ENCODE measurements around the gene ANKH. TPM values are rescaled to one million over a fixed set of nuclear protein-coding genes. Genes with fewer than 3 reads are reported as not detected.

ANKH gene
- total RNA-seq, 1 experiment from 2014 or later: 13.9 TPM

DNA sequence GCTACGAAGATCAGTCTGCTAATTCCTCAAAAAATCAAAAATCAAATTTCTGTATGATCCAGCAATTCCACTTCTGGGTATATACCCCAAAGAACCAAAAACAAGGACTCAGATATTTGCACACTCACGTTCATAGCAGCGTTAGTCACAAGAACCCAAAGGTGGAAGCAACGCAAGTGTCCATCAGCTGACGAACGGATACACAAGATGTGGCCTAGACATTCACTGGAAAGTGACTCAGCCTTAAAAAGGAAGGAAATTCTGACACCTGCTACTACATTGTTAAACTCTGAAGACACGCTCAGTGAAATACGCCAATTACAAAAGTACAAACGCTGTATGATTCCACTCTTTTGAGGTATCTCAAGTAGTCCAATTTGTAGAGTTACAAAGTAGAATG lies 113.7 kb downstream of the ANKH start:
- POLR2A ChIA-PET (ENCODE audit: low non-redundant PET): interaction anchor here (0.6 kb wide), 1 partner anchor 38 kb away, joined by 6 read pairs; no protein-coding TSS in a partner anchor
- intact Hi-C loops (cut with micrococcal nuclease; ENCODE audit: unreplicated experiment): no loop called here
- CTCF ChIA-PET: no interaction called here

DNA sequence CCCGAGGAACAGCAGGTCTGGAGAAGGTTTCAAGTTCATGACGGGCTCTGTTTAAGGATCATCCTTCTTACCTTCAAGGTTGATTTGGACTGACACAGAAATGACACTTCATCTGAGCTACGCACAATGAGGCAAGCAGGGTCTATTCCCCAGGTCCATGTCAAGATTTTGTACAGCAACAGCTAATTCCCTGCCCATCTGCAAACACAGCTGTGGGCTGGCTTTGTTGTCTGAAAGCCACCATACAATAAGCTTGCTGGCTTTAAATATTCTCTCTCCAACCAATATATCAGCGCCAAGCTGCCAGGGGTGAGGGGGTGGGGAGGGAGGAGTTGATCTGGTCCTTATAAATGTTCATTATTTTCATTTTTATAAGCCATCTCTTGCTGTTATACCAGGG lies 115.1 kb downstream of the ANKH start:
- BruUV-seq (replicated peaks): no TSS peak
- TF ChIP-seq, protein P1, sequence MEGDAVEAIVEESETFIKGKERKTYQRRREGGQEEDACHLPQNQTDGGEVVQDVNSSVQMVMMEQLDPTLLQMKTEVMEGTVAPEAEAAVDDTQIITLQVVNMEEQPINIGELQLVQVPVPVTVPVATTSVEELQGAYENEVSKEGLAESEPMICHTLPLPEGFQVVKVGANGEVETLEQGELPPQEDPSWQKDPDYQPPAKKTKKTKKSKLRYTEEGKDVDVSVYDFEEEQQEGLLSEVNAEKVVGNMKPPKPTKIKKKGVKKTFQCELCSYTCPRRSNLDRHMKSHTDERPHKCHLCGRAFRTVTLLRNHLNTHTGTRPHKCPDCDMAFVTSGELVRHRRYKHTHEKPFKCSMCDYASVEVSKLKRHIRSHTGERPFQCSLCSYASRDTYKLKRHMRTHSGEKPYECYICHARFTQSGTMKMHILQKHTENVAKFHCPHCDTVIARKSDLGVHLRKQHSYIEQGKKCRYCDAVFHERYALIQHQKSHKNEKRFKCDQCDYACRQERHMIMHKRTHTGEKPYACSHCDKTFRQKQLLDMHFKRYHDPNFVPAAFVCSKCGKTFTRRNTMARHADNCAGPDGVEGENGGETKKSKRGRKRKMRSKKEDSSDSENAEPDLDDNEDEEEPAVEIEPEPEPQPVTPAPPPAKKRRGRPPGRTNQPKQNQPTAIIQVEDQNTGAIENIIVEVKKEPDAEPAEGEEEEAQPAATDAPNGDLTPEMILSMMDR (conservative IDR thresholded peaks at IDR 0.05; ENCODE audit: low read depth, low read length): no peak
- no peak for TF ChIP-seq EZH2 (IDR thresholded peaks at IDR 0.05; ENCODE audit: borderline replicate concordance, low read depth, low read length, poor library complexity, severe bottlenecking)
- intact Hi-C loops (cut with micrococcal nuclease; ENCODE audit: unreplicated experiment): no loop called here
- ChIA-PET CTCF (no interaction called here), POLR2A (ENCODE audit: low non-redundant PET) (no interaction called here)
- DNase-seq (ENCODE audit: low spot score): no peak
- H3K27me3 ChIP-seq (replicated peaks; ENCODE audit: insufficient read depth, low read depth, low read length, poor library complexity): no peaks in the 10 kb centered on the region
- no peaks in the 10 kb centered on the region for H3K36me3 ChIP-seq (ENCODE audit: insufficient read depth, low read length, poor library complexity, severe bottlenecking)
- no peaks in the 10 kb centered on the region for H3K9me3 ChIP-seq (ENCODE audit: low read depth, low read length, poor library complexity, severe bottlenecking)
- H3K4me3 ChIP-seq (ENCODE audit: low read depth, low read length, poor library complexity, severe bottlenecking): no peak overlapping the region
- no peak overlapping the region for H3K27ac ChIP-seq (ENCODE audit: low read depth, low read length, poor library complexity, severe bottlenecking)
- H3K4me1 ChIP-seq (ENCODE audit: insufficient read depth, low read length, poor library complexity, severe bottlenecking): no peaks in the 10 kb centered on the region

More for the DNA sequence above, 113.7 kb downstream of the ANKH start:
- Histone ChIP-seq H3K27me3 (replicated peaks; ENCODE audit: insufficient read depth, low read depth, low read length, poor library complexity) (no peaks in the 10 kb centered on the region), H3K36me3 (ENCODE audit: insufficient read depth, low read length, poor library complexity, severe bottlenecking) (no peaks in the 10 kb centered on the region), H3K4me3 (ENCODE audit: low read depth, low read length, poor library complexity, severe bottlenecking) (no peak overlapping the region), H3K4me1 (ENCODE audit: insufficient read depth, low read length, poor library complexity, severe bottlenecking) (no peaks in the 10 kb centered on the region), H3K27ac (ENCODE audit: low read depth, low read length, poor library complexity, severe bottlenecking) (no peak overlapping the region), H3K9me3 (ENCODE audit: low read depth, low read length, poor library complexity, severe bottlenecking) (no peaks in the 10 kb centered on the region)
- TF ChIP-seq, protein P1 (conservative IDR thresholded peaks at IDR 0.05; ENCODE audit: low read depth, low read length): no peak
- TF ChIP-seq EZH2 (IDR thresholded peaks at IDR 0.05; ENCODE audit: borderline replicate concordance, low read depth, low read length, poor library complexity, severe bottlenecking): no peak
- no TSS peak for BruUV-seq (replicated peaks)
- no peak for DNase-seq (ENCODE audit: low spot score)

DNA sequence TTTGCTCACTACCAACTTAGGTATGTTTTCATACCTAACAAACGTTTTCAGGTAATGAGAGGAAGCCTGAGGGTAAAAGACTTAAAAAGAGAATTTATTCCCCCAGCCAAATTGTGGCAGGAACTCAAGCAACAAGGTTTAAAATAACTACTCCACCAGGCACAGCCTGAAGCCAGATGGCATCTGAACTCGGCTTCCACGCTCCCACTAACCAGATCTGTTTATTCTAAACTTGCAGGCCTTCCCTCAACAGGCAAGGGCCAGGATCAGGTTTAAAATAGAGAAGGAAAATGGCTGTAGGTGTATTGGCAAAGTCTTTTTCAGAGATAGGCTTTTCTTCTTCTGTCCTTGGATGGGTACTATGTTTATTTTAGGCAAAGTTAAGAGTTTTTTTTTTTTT lies 117.6 kb downstream of the ANKH start:
- H3K27me3 ChIP-seq (replicated peaks; ENCODE audit: insufficient read depth, low read depth, low read length, poor library complexity): no peaks in the 10 kb centered on the region
- no peak overlapping the region for H3K27ac ChIP-seq (ENCODE audit: low read depth, low read length, poor library complexity, severe bottlenecking)
- no peaks in the 10 kb centered on the region for H3K9me3 ChIP-seq (ENCODE audit: low read depth, low read length, poor library complexity, severe bottlenecking)
- no peak overlapping the region for H3K4me3 ChIP-seq (ENCODE audit: low read depth, low read length, poor library complexity, severe bottlenecking)
- intact Hi-C loops (cut with micrococcal nuclease; ENCODE audit: unreplicated experiment): no loop called here
- no TSS peak for BruUV-seq (replicated peaks)
- TF ChIP-seq EZH2 (IDR thresholded peaks at IDR 0.05; ENCODE audit: borderline replicate concordance, low read depth, low read length, poor library complexity, severe bottlenecking): no peak
- TF ChIP-seq, protein P1 (conservative IDR thresholded peaks at IDR 0.05; ENCODE audit: low read depth, low read length): no peak
- H3K36me3 ChIP-seq (ENCODE audit: insufficient read depth, low read length, poor library complexity, severe bottlenecking): no peaks in the 10 kb centered on the region
- POLR2A ChIA-PET (ENCODE audit: low non-redundant PET): no interaction called here
- no peaks in the 10 kb centered on the region for H3K4me1 ChIP-seq (ENCODE audit: insufficient read depth, low read length, poor library complexity, severe bottlenecking)
- DNase-seq (ENCODE audit: low spot score): no peak
- CTCF ChIA-PET: no interaction called here
